Activated T-cell treated with anti-CD3 and anti-CD28 coated beads, Interleukin-2, amount 50 U/mL, for 4 hours (primary cell): ENCODE data around the gene NDUFAF2. TPM values are rescaled to one million over a fixed set of nuclear protein-coding genes. Genes with fewer than 3 reads are reported as not detected.
"Not testable (repeated sequence)": the region's sequence is repeated elsewhere in the genome, so short reads cannot be mapped to it uniquely, and the experiment has no call there.

Experiments used
- ATAC-seq, 2 donors: fragments of 200-7000 bp; cut with Tn5 transposase; one replicate each; pipeline ENCODE4 v1.10.0; 2021
- DNase-seq: peaks from one replicate; pipeline ENCODE4 v3.0.0-alpha.2; 2020
- H3K27me3 Mint-ChIP-seq: one replicate; pipeline ENCODE4 v1.8.0; 2021; ENCODE audit warnings: low read depth, mixed read lengths
- H3K36me3 Mint-ChIP-seq: one replicate; pipeline ENCODE4 v1.8.0; 2022; ENCODE audit warnings: mixed read lengths; ENCODE audit not compliant: insufficient read depth
- H3K4me1 Mint-ChIP-seq: one replicate; pipeline ENCODE4 v1.8.0; 2021; ENCODE audit warnings: low read depth, mixed read lengths
- H3K4me3 Mint-ChIP-seq: one replicate; pipeline ENCODE4 v1.8.0; 2021; ENCODE audit warnings: mild to moderate bottlenecking, moderate library complexity, mixed read lengths
- H3K9me3 Mint-ChIP-seq: one replicate; pipeline ENCODE4 v1.8.0; 2021; ENCODE audit warnings: mixed read lengths
- total RNA-seq, 3 donors: library from RNA; stranded (reverse); gene quantifications; one replicate each; pipeline ENCODE4 v1.2.1, GENCODE V29; 2021

The NDUFAF2 gene
- total RNA-seq, 3 donors from 2014 or later = 43.7 to 47.8 (median 45.0) TPM

- peaks cover 3% of the 10 kb centered on the region for H3K4me1 Mint-ChIP-seq
- H3K4me3 Mint-ChIP-seq = no peak overlapping the region
Measured at GRCh38 chr5:61002611-61003355, 57.8 kb downstream of the NDUFAF2 start.

GRCh38 chr5:61004448-61004847 lies 59.4 kb downstream of the NDUFAF2 start:
- ATAC-seq (no peak), DNase-seq (no peak)
- no peak overlapping the region for H3K4me3 Mint-ChIP-seq
- peaks cover 11% of the 10 kb centered on the region for H3K4me1 Mint-ChIP-seq
- no peaks in the 10 kb centered on the region for H3K27me3 Mint-ChIP-seq
- H3K9me3 Mint-ChIP-seq = no peaks in the 10 kb centered on the region
- peaks cover 4% of the 10 kb centered on the region for H3K36me3 Mint-ChIP-seq

More at GRCh38 chr5:61002611-61003355, 57.8 kb downstream of the NDUFAF2 start:
- DNase-seq (no peak), ATAC-seq (no peak)
- no peaks in the 10 kb centered on the region for H3K27me3 Mint-ChIP-seq
- no peaks in the 10 kb centered on the region for H3K9me3 Mint-ChIP-seq
- peaks cover 4% of the 10 kb centered on the region for H3K36me3 Mint-ChIP-seq

GRCh38 chr5:61009907-61010306 lies 64.9 kb downstream of the NDUFAF2 start:
- H3K36me3 Mint-ChIP-seq = no peaks in the 10 kb centered on the region
- H3K9me3 Mint-ChIP-seq = no peaks in the 10 kb centered on the region
- H3K4me3 Mint-ChIP-seq = no peak overlapping the region
- DNase-seq (no peak), ATAC-seq (no peak)
- H3K4me1 Mint-ChIP-seq = peaks cover 8% of the 10 kb centered on the region
- H3K27me3 Mint-ChIP-seq = no peaks in the 10 kb centered on the region

- Mint-ChIP-seq H3K4me1 (peaks cover 8% of the 10 kb centered on the region), H3K9me3 (no peaks in the 10 kb centered on the region), H3K36me3 (no peaks in the 10 kb centered on the region), H3K4me3 (no peak overlapping the region), H3K27me3 (no peaks in the 10 kb centered on the region)
- DNase-seq = no peak
- no peak for ATAC-seq
Measured at GRCh38 chr5:61010467-61011454, 65.8 kb downstream of the NDUFAF2 start.

- peaks cover 4% of the 10 kb centered on the region for H3K9me3 Mint-ChIP-seq
Measured at GRCh38 chr5:61018062-61018461, 73.1 kb downstream of the NDUFAF2 start.

GRCh38 chr5:61019642-61020041 lies 74.6 kb downstream of the NDUFAF2 start:
- peaks cover 4% of the 10 kb centered on the region for H3K4me1 Mint-ChIP-seq

More at GRCh38 chr5:61018062-61018461, 73.1 kb downstream of the NDUFAF2 start:
- Mint-ChIP-seq H3K4me3 (no peak overlapping the region), H3K27me3 (no peaks in the 10 kb centered on the region), H3K4me1 (peaks cover 2% of the 10 kb centered on the region), H3K36me3 (peaks cover 15% of the 10 kb centered on the region)
- no peak for ATAC-seq
- no peak for DNase-seq

GRCh38 chr5:61020415-61020814 lies 75.4 kb downstream of the NDUFAF2 start:
- ATAC-seq = no peak
- Mint-ChIP-seq H3K4me1 (peaks cover 6% of the 10 kb centered on the region), H3K36me3 (peaks cover 15% of the 10 kb centered on the region), H3K4me3 (no peak overlapping the region), H3K9me3 (peaks cover 4% of the 10 kb centered on the region), H3K27me3 (no peaks in the 10 kb centered on the region)
- DNase-seq = no peak

More at GRCh38 chr5:61019642-61020041, 74.6 kb downstream of the NDUFAF2 start:
- DNase-seq = no peak
- no peaks in the 10 kb centered on the region for H3K27me3 Mint-ChIP-seq
- peaks cover 4% of the 10 kb centered on the region for H3K9me3 Mint-ChIP-seq
- peaks cover 15% of the 10 kb centered on the region for H3K36me3 Mint-ChIP-seq
- H3K4me3 Mint-ChIP-seq = no peak overlapping the region
- ATAC-seq = no peak

- no peak overlapping the region for H3K4me3 Mint-ChIP-seq
- peaks cover 4% of the 10 kb centered on the region for H3K9me3 Mint-ChIP-seq
- H3K4me1 Mint-ChIP-seq = peaks cover 7% of the 10 kb centered on the region
- ATAC-seq = no peak
- no peaks in the 10 kb centered on the region for H3K27me3 Mint-ChIP-seq
- DNase-seq = no peak
- peaks cover 17% of the 10 kb centered on the region for H3K36me3 Mint-ChIP-seq
Measured at GRCh38 chr5:61023131-61023530, 78.1 kb downstream of the NDUFAF2 start.

GRCh38 chr5:61026004-61026403 lies 81.0 kb downstream of the NDUFAF2 start:
- Mint-ChIP-seq H3K9me3 (peaks cover 4% of the 10 kb centered on the region), H3K36me3 (peaks cover 18% of the 10 kb centered on the region), H3K4me1 (peaks cover 5% of the 10 kb centered on the region), H3K4me3 (no peak overlapping the region), H3K27me3 (no peaks in the 10 kb centered on the region)
- ATAC-seq (no peak), DNase-seq (no peak)

- no peak for DNase-seq
- ATAC-seq = no peak
- no peak overlapping the region for H3K4me3 Mint-ChIP-seq
- H3K9me3 Mint-ChIP-seq = peaks cover 3% of the 10 kb centered on the region
- H3K27me3 Mint-ChIP-seq = no peaks in the 10 kb centered on the region
- H3K4me1 Mint-ChIP-seq = peaks cover 8% of the 10 kb centered on the region
- peaks cover 11% of the 10 kb centered on the region for H3K36me3 Mint-ChIP-seq
Measured at GRCh38 chr5:61028382-61028781, 83.4 kb downstream of the NDUFAF2 start.

- no peak overlapping the region for H3K4me3 Mint-ChIP-seq
- ATAC-seq (no peak), DNase-seq (no peak)
- peaks cover 3% of the 10 kb centered on the region for H3K9me3 Mint-ChIP-seq
- peaks cover 11% of the 10 kb centered on the region for H3K36me3 Mint-ChIP-seq
- peaks cover 8% of the 10 kb centered on the region for H3K4me1 Mint-ChIP-seq
- no peaks in the 10 kb centered on the region for H3K27me3 Mint-ChIP-seq
Measured at GRCh38 chr5:61029456-61030162, 84.6 kb downstream of the NDUFAF2 start.

- Mint-ChIP-seq H3K4me1 (peaks cover 6% of the 10 kb centered on the region), H3K4me3 (no peak overlapping the region), H3K36me3 (peaks cover 11% of the 10 kb centered on the region), H3K27me3 (no peaks in the 10 kb centered on the region), H3K9me3 (peaks cover 3% of the 10 kb centered on the region)
- DNase-seq (no peak), ATAC-seq (no peak)
Measured at GRCh38 chr5:61030163-61030482, 85.1 kb downstream of the NDUFAF2 start.

- H3K36me3 Mint-ChIP-seq = peaks cover 11% of the 10 kb centered on the region
- not testable (repeated sequence) for DNase-seq, H3K9me3 Mint-ChIP-seq, H3K4me3 Mint-ChIP-seq, H3K27me3 Mint-ChIP-seq, H3K4me1 Mint-ChIP-seq, ATAC-seq
Measured at GRCh38 chr5:61031301-61031700, 86.3 kb downstream of the NDUFAF2 start.

GRCh38 chr5:61044545-61044944 lies 99.5 kb downstream of the NDUFAF2 start:
- no peaks in the 10 kb centered on the region for H3K27me3 Mint-ChIP-seq
- DNase-seq = no peak
- H3K4me3 Mint-ChIP-seq = no peak overlapping the region
- ATAC-seq = no peak
- peaks cover 6% of the 10 kb centered on the region for H3K9me3 Mint-ChIP-seq
- H3K36me3 Mint-ChIP-seq = peaks cover 23% of the 10 kb centered on the region
- peaks cover 3% of the 10 kb centered on the region for H3K4me1 Mint-ChIP-seq
